ENCODE data around the gene PRR11. TPM values are rescaled to one million over a fixed set of nuclear protein-coding genes. Genes with fewer than 3 reads are reported as not detected.

Gene PRR11
- total and polyA plus RNA-seq, 7 donors, result 0.28 to 2.3 (median 0.44) TPM

GRCh38 chr17:59185997-59186396, 30.5 kb downstream of the PRR11 start:
- no peaks in the 10 kb centered on the region for H3K27me3 ChIP-seq (ENCODE audit: insufficient read depth in 3 of 3, low read length in 2 of 3)
- H3K4me3 ChIP-seq, result no peak overlapping the region
- H3K36me3 ChIP-seq (ENCODE audit: insufficient read depth in 1 of 2, low read depth in 1 of 2), result no peaks in the 10 kb centered on the region
- no peaks in the 10 kb centered on the region for H3K9me3 ChIP-seq
- TF ChIP-seq, protein P1, sequence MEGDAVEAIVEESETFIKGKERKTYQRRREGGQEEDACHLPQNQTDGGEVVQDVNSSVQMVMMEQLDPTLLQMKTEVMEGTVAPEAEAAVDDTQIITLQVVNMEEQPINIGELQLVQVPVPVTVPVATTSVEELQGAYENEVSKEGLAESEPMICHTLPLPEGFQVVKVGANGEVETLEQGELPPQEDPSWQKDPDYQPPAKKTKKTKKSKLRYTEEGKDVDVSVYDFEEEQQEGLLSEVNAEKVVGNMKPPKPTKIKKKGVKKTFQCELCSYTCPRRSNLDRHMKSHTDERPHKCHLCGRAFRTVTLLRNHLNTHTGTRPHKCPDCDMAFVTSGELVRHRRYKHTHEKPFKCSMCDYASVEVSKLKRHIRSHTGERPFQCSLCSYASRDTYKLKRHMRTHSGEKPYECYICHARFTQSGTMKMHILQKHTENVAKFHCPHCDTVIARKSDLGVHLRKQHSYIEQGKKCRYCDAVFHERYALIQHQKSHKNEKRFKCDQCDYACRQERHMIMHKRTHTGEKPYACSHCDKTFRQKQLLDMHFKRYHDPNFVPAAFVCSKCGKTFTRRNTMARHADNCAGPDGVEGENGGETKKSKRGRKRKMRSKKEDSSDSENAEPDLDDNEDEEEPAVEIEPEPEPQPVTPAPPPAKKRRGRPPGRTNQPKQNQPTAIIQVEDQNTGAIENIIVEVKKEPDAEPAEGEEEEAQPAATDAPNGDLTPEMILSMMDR (IDR thresholded peaks at IDR 0.05), result no peak
- H3K27ac ChIP-seq, result no peak overlapping the region
- DNase-seq, result no peak
- ATAC-seq, result no peak
- H3K4me1 ChIP-seq, result no peaks in the 10 kb centered on the region
- intact Hi-C loops (cut with DNase I), result no loop called here

DNA sequence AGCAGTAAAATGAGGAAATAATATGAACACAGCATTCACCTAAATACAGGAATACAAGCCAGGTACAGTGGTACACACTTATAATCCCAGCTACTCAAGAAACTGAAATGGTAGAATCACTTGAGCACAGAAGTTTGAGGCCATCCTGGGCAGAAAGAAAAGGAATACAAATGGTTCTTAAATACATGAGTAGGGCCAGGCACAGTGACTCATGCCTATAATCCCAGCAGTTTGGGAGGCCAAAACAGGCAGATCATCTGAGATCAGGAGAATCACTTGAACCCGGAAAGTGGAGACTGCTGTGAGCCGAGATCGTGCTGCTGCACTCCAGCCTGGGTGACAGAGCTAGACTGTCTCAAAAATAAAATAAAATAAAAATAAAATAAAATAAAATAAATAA, 31.3 kb downstream of the PRR11 start:
- TF ChIP-seq, protein P1 (IDR thresholded peaks at IDR 0.05), result no peak
- Histone ChIP-seq H3K27ac (no peak overlapping the region), H3K4me3 (no peak overlapping the region), H3K4me1 (no peaks in the 10 kb centered on the region), H3K36me3 (ENCODE audit: insufficient read depth in 1 of 2, low read depth in 1 of 2) (no peaks in the 10 kb centered on the region), H3K27me3 (ENCODE audit: insufficient read depth in 3 of 3, low read length in 2 of 3) (no peaks in the 10 kb centered on the region), H3K9me3 (no peaks in the 10 kb centered on the region)
- no peak for DNase-seq
- ATAC-seq, result no peak
- WGBS, 3 donors, result 96 to 99% (median 96%) methylated on average over 3 of the region's 3 CpGs
- intact Hi-C loops (cut with DNase I), result no loop called here

GRCh38 chr17:59190806-59191205, 35.3 kb downstream of the PRR11 start:
- no peak overlapping the region for H3K27ac ChIP-seq
- no peaks in the 10 kb centered on the region for H3K27me3 ChIP-seq (ENCODE audit: insufficient read depth in 3 of 3, low read length in 2 of 3)
- intact Hi-C loops (cut with DNase I), result no loop called here
- DNase-seq (no peak), ATAC-seq (no peak)
- no peaks in the 10 kb centered on the region for H3K9me3 ChIP-seq
- no peak overlapping the region for H3K4me3 ChIP-seq
- TF ChIP-seq, protein P1 (IDR thresholded peaks at IDR 0.05), result no peak
- 91 to 95% (median 92%) methylated on average over 2 of the region's 2 CpGs for WGBS, 3 donors
- no peaks in the 10 kb centered on the region for H3K4me1 ChIP-seq
- H3K36me3 ChIP-seq (ENCODE audit: insufficient read depth in 1 of 2, low read depth in 1 of 2), result no peaks in the 10 kb centered on the region

DNA sequence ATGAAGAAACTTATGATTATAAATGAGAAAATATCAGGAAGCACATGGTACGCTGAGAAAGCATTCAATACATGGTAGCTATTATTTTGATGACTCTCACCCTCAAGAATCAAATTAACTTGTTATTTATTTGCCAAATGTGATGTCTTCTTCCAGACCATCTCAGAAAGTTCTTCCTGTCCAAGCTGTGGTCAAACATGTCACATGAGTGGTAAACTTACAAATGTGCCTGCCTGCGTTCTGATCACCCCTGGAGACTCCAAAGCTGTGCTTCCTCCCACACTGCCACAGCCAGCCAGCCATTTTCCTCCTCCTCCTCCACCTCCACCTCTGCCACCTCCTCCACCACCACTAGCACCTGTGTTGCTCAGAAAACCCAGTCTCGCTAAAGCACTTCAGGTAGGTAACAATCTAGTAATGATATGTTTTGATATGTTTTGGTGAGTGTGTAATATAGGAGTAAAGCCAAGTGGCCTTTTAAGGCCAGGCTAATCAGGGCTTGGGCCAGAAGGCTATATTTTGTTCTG, 37.9 kb downstream of the PRR11 start:
- H3K4me3 ChIP-seq, result no peak overlapping the region
- intact Hi-C loops (cut with DNase I), result no loop called here
- H3K36me3 ChIP-seq (ENCODE audit: insufficient read depth in 1 of 2, low read depth in 1 of 2), result no peaks in the 10 kb centered on the region
- ATAC-seq, result no peak
- no peaks in the 10 kb centered on the region for H3K9me3 ChIP-seq
- no peak overlapping the region for H3K27ac ChIP-seq
- DNase-seq, result no peak
- no peaks in the 10 kb centered on the region for H3K27me3 ChIP-seq (ENCODE audit: insufficient read depth in 3 of 3, low read length in 2 of 3)
- no peaks in the 10 kb centered on the region for H3K4me1 ChIP-seq
- WGBS, 3 donors, result 92 to 94% (median 93%) methylated on average over 3 of the region's 3 CpGs
- TF ChIP-seq, protein P1 (IDR thresholded peaks at IDR 0.05), result no peak

- TF ChIP-seq, protein P1 (IDR thresholded peaks at IDR 0.05), result no peak
- intact Hi-C loops (cut with DNase I), result no loop called here
- H3K27me3 ChIP-seq (ENCODE audit: insufficient read depth in 3 of 3, low read length in 2 of 3), result no peaks in the 10 kb centered on the region
- no peak overlapping the region for H3K27ac ChIP-seq
- no peak overlapping the region for H3K4me3 ChIP-seq
- 92 to 96% (median 92%) methylated on average over 4 of the region's 4 CpGs for WGBS, 3 donors
- ATAC-seq (no peak), DNase-seq (no peak)
- H3K36me3 ChIP-seq (ENCODE audit: insufficient read depth in 1 of 2, low read depth in 1 of 2), result no peaks in the 10 kb centered on the region
- no peaks in the 10 kb centered on the region for H3K9me3 ChIP-seq
- no peaks in the 10 kb centered on the region for H3K4me1 ChIP-seq
These were observed 43.9 kb downstream of the PRR11 start for GRCh38 chr17:59199398-59199797.
